NCI-H1105 (cell line): ENCODE measurements around the gene PTPRG.

Experiments used
- DNase-seq: peaks from one replicate; lab custom pipeline; 2025; lab: John Stamatoyannopoulos, UW

The PTPRG gene

GRCh38 chr3:61866153-61866542, 304.8 kb downstream of the PTPRG start:
- no peak for DNase-seq

GRCh38 chr3:61866961-61867461, 305.6 kb downstream of the PTPRG start:
- no peak for DNase-seq

DNA sequence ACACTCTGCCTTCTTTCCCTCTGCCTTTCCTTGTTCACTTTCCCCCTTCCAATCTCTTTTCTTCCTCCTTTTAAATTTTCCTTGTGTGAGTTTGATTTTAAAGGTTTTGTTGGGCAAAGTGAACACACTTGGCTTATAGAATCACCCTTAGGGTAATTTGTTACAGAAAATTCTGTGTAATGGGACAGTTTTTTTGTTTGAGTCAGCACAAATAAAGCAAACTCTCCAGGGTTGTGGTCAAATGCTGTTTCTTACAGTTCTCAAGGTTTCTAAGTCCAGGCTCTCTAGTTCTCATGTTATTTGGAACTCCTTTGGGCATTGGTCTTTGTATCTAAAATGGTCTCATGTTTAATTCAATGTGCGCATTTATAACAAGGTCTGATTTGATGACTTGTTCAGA, 307.1 kb downstream of the PTPRG start:
- no peak for DNase-seq

DNA sequence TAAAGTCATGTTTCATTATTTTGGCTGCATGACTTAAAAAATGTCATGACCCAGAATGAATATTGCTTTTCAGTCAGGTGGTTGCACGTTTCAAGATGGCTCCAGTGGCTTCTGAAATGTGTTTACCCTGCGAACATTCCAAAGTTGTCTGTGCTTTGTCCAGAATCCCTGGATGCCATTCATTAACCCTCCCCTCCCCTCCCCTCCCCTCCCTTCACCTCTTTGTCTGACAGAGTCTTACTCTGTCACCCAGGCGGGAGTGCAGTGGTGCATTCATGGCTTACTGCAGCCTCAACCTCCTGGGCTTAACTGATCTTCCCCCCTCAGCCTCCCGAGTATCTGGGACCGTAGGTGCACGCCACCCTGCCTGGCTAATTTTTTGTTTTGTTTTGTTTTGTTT, 308.0 kb downstream of the PTPRG start:
- DNase-seq: no peak

DNA sequence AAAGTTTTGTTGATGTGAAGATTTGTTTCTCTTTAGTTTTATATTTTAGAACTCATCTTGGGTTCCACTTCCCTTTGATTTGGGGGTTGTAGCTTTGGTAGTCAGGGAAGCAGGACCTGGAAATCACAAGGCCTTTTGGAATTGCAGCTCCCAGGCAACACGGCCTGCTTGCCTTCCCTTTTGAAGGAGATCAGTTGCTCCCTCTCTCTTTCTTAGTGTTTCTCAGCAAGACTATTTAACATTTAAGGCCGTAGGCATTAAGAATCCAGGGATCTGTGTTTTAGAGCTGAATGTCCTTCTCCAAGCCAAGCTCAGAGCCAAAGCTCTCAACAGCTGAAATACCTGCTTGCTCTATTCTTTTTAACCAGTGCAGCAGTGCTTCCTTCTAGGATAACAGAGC, 310.3 kb downstream of the PTPRG start:
- DNase-seq: no peak

GRCh38 chr3:61872077-61872706, 310.8 kb downstream of the PTPRG start:
- DNase-seq: peak; percentile 12

DNA sequence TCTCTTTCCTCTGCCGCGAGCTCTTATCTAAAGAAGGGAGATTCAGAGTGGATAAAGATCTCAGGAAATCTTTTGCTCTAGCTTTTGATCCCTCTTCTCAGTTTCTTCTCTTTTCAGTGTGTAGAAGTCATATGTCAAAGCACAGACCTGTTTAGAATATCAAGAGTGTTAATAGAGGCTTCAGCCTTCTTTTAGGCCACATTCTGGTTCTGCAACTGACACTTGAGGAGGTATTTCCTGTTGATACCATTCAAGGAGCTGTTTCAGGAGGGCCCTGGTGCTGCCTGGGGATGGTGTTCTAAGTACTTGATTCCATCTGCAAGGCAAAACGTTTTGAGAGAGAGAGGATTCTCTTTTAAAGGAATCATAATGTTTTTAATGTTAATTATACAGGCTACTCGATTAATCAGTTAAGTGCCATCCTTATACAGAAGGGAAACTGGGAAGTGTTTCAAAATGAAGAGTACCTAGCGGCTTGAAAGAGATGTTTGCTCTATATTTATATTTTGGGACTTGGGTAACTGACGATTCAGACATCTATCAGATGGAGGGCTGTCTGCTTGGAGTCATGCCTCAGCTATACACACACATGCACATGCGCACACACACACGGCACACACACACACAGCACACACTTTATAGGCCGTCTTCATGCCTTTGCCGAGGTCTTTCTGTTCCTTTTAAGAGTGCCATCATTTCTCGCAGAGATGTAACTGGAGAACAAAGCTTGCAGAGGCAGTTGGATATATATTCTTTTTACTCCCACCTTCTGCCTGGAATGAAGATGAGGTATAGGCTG, 313.9 kb downstream of the PTPRG start:
- DNase-seq: no peak

DNA sequence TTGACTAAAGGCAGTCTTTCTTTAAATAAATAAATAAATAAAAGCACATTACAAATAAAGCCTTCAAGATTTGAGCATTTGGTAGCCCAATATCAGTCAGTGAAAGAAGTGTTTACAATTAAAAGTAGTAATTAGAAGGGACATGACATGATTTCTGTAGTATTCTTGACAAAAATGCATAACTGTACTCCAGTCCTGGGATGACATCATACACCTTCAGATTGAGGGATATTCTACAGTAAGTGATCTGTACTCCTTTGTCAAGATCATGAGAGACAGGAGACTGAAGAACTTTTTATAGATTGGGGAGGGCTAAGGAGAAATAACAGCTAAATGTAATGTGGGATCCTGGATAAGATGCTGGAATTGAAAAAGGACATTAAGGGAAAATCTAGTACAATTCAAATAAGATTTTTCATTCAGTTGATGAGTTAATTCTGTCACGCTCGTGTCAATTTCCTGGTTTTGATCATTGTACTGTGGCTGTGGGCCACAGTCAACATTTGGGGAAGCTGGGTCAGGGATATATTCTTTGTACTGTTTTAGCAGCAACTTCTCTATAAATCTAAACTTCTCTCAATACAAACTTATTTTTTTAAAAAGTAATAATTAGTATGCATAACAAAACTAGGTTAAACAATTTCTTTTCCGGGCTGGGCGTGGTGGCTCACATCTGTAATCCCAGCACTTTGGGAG, 314.8 kb downstream of the PTPRG start:
- no peak for DNase-seq

GRCh38 chr3:61876797-61877196, 315.4 kb downstream of the PTPRG start:
- DNase-seq: no peak

DNA sequence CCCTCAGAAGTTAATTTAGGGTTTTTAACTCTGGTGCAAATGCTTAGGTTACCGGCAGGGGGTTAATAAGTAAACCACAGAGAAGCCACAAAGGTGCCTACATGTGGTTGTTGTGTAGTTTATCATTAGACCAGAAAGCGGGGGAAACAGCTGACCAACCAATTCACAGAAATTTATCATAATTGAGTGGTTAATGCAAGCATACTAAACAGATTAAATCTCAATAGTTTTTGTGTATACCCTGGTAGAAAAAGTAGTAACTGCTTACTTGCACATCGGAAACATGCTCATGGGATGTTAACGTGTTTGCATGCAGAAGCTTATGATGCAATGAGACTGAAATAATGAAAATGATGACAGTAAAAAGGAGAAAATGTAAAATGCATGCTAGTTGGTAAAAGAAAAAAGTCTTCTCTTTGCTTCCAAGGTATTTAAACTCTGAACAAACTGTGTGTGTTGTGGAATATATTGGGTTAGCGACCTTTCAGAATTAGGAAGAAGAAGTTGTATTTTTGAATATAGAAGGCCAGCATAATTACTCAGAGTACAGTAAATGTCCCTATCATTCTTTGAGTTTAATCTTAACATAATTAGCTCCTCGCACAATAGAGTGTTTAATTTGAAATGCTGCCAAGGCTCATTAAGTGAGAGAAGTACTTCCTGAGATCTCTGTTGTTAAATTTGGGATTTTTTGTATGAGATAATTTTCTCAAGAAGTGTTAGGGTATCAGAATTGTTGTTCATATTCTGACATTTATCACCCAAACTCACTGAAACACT, 316.2 kb downstream of the PTPRG start:
- peak; percentile 41 for DNase-seq

DNA sequence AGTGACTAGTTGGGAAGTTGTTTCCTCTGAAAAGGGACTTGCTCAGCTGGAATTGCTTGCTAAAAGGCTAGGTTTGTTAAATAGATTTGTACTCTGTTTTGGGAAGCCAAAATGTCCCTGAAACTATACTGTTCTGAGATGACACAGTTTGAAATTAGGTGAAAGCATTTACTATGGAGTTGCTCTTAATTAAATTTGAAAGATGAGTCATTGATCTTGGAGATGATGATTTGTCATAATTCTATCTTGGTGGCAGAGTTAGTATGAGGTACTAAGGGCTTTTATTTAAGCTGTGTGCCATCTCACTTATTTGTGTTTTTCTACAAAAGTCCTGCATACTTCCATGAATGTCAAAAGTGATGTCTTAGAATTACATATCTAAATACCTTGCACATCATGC, 320.9 kb downstream of the PTPRG start:
- DNase-seq: no peak

DNA sequence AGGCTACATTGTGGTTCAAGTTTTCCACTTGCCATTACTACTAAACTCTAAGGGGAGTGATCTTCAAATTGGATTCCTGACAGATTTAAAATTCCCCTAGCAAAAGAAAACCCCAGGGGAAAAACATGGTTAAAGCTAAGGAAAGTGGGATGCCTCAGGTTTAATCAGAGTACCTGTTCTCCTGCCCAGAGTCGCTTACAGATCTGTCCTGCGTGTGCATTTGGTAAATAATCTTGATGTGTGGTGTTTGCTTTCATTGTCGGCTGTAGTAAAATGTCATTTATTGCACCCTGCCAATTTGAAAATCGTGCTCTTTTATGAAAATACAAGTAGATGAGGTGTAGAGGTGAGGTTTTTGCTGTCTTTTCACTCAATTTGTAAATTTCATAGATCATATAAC, 323.4 kb downstream of the PTPRG start:
- DNase-seq: no peak

DNA sequence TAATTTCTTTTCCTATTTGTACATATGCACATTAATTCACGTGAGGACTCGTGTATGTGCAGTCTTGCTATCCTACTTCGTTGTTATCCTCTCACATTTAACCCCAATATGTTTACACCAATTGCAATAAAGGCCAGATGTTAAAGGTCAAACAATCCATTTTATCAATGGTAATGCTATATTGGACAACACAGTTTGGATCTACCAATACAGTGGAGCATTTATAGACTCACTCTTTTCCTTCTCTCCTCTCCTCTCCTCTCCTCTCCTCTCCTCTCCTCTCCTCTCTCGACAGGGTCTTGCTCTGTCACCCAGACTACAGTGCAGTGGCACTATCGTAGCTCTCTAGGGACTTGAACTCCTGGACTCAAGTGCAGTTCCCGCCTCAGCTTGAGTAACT, 324.0 kb downstream of the PTPRG start:
- no peak for DNase-seq

DNA sequence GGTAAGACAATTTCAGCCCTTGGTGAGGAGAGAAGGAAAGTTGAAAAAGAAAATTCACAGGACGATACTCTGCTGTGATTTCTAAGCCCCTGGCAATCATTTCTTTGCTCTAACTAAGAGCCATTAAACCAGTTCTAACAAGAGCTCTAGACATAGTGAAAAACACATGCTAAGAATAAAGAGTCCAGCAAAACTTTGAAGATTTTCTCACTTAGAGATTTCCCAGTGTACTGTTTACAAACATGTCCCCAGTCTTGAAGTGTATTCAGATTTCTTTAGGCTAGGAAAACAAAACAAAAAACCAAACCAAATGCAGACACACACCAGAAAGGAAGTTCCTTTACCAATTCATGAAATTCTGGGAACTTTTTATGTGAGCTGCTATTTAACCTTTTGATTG, 325.8 kb downstream of the PTPRG start:
- DNase-seq: no peak

DNA sequence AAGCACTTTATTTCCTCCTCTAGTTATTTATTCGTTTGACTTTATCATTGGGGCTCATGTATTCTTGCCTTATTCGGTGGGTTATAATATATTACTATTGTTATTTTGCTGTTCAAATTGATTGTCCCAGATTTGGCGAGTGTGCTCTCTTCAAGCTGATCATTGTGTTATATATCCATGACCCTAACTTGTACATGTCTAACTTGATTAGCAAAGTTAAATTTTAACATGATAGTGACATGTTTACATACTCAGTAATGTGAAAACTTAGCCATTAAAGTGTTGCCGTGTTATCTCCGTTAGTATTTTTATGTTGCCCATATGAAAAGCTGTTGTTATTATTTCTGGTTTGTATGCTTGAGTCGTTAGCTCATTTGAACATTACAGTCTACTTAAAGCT, 327.9 kb downstream of the PTPRG start:
- DNase-seq: no peak

GRCh38 chr3:61890167-61890566, 328.8 kb downstream of the PTPRG start:
- no peak for DNase-seq

DNA sequence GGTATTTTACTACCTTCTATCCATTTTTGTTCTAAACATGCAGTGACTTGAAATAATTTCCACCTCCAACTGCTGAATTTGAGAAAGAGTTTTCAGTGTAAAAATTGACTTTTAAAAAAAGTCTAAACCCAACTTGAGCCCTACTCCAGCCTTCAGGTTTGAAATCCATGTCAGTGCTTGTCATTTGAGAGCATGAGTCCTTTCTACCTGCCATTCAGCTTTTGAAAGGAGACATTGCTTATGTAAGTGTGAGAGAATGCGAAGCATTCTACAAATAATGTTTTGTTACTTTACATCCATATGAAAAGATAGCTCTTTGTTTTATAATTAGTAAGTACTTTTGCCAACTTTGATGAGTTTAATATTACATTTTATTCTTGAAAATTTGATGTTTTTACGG, 329.2 kb downstream of the PTPRG start:
- DNase-seq: no peak

- no peak for DNase-seq
Measured at GRCh38 chr3:61892891-61893290, 331.5 kb downstream of the PTPRG start.

DNA sequence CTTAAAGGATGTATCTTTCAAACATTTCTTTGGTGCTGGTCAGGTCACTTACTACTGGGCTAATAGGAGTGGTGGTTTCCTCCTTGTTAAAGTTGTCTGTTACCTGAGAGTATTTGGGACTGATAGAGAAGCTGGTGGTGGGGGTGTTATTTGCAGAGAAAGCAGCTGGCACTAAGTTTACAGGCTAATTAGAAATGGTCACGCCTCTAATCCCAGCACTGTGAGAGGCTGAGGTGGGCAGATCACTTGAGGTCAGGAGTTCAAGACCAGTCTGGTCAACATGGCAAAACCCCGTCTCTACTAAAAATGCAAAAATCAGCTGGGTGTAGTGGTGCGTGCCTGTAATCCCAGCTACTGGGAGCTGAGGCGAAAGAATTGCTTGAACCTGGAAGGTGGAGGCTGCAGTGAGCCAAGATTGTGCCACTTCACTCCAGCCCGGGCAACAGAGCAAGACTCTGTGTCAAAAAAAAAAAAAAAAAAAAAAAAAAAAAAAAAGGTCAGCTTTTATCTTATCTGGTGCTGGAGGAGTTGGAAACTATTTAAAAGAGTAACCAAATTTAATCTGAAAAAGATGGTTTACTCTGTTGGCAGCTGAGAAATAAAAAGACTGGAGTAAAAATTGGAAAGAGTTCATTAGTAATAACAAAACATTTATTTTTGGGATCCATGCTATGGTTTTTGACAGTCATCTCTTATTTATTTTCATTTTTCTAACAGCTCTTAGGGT, 332.6 kb downstream of the PTPRG start:
- DNase-seq: no peak

DNA sequence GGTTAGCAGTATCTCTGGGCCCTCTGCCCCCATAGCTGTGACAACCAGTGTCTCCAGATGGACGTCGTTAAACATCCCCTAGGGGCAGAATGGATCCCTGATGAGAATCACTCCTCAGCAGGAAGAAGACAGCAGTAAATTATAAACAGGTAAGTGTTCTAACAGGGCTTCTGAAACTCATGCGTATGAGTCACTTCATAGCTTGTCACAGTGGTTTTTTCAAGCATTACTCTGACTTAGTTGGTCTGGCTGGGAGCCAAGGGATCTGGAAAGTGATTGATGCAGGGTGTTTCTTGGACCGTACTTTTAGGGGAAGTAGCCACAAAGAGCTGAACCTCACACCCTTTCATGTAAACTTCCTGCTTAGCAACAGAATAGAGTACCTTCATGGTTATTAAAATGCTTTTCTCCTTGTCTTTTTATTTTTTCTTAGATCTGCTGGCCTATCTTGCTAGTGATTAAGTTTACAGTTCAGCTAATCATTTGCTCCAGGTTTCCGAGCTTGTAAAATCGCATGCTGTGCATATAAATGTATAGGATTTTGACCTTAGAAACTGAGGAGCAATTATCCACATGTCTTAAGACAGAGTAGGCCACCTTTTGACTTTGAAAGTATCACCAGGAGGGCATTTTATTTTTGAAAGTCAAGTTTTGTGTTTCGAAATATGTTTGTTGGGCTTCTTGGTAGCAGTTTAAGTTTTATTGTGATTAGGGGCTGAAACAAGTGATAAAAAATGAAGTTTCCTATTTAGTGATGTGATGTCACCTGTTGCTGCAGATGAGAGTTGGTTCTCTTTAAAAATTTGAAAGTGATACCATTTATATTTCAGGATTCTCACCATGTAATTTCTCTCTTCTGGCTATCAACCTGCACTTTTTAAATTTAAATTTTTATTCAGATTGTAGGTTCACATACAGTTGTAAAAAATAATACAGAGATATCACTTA, 333.9 kb downstream of the PTPRG start:
- no peak for DNase-seq
